ENCODE data around the gene ALDH1A2.
"Not testable (repeated sequence)": the region's sequence is repeated elsewhere in the genome, so short reads cannot be mapped to it uniquely, and the experiment has no call there.

ALDH1A2 gene

GRCh38 chr15:58038426-58039078 lies 27.0 kb downstream of the ALDH1A2 start:
- in situ Hi-C loops (cut with MboI; ENCODE audit: low sequenced_read_pairs, unreplicated experiment): no loop called here
- no peak for TF ChIP-seq CTCF (IDR thresholded peaks at IDR 0.05; ENCODE audit: borderline replicate concordance, control extremely low read depth, extremely low read depth, insufficient read depth, missing control alignments)
- DNase-seq (ENCODE audit: low spot score): no peak

DNA sequence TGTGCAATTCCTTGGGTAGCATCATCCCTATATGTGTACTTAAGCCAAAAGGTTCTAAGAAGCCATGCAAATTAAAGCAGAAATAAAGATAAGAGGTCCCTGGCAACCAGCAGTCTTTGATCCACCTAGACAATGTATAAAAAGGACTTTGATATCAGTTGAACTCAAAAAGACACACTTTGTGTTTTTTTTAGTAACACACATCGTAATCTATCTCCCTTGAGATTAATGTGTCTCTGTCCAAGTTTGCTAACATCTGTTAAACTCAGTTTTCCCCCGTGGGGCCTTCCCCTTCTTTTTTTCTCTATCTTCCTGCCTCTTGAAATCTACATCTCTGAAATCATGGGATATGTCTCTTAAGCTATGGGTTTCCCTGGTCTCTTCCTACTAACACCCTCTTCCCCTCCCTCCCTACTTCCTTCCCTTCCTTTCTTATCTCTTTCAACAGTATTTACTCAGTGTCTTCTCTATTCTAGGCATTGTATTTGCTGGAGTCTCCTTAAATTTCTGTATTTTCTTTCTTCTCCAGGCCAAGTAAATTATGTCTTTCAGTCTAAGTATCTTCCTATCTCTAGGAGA lies 27.7 kb downstream of the ALDH1A2 start:
- no peak for DNase-seq (ENCODE audit: low spot score)
- TF ChIP-seq CTCF (IDR thresholded peaks at IDR 0.05; ENCODE audit: borderline replicate concordance, control extremely low read depth, extremely low read depth, insufficient read depth, missing control alignments): no peak
- in situ Hi-C loops (cut with MboI; ENCODE audit: low sequenced_read_pairs, unreplicated experiment): no loop called here

GRCh38 chr15:58036579-58036978 lies 28.9 kb downstream of the ALDH1A2 start:
- no peak for DNase-seq (ENCODE audit: low spot score)
- in situ Hi-C loops (cut with MboI; ENCODE audit: low sequenced_read_pairs, unreplicated experiment): no loop called here
- no peak for TF ChIP-seq CTCF (IDR thresholded peaks at IDR 0.05; ENCODE audit: borderline replicate concordance, control extremely low read depth, extremely low read depth, insufficient read depth, missing control alignments)

- DNase-seq (ENCODE audit: low spot score); in situ Hi-C loops (cut with MboI; ENCODE audit: low sequenced_read_pairs, unreplicated experiment): not testable (repeated sequence)
These were observed 37.1 kb downstream of the ALDH1A2 start for GRCh38 chr15:58028392-58028791.

DNA sequence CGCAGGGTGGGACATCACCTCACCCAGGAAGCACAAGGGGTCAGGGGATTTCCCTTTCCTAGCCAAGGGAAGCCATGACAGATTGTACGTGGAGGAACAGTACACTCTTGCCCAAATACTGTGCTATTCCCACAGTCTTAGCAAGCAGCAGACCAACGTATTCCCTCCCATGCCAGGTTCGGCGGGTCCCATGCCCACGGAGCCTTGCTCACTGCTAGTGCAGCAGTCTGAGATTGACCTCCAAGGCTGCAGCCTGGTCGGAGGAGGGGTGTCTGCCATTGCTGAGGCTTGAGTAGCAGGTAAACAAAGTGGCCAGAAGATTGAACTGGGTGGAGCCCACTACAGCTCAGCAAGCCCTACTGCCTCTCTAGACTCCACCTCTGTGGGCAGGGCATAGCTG lies 39.0 kb downstream of the ALDH1A2 start:
- in situ Hi-C loops (cut with MboI; ENCODE audit: low sequenced_read_pairs, unreplicated experiment): no loop called here
- no peak for TF ChIP-seq CTCF (IDR thresholded peaks at IDR 0.05; ENCODE audit: borderline replicate concordance, control extremely low read depth, extremely low read depth, insufficient read depth, missing control alignments)
- DNase-seq (ENCODE audit: low spot score): no peak

- in situ Hi-C loops (cut with MboI; ENCODE audit: low sequenced_read_pairs, unreplicated experiment): no loop called here
- no peak for TF ChIP-seq CTCF (IDR thresholded peaks at IDR 0.05; ENCODE audit: borderline replicate concordance, control extremely low read depth, extremely low read depth, insufficient read depth, missing control alignments)
- DNase-seq (ENCODE audit: low spot score): no peak
These were observed 39.5 kb downstream of the ALDH1A2 start for GRCh38 chr15:58026051-58026450.

DNA sequence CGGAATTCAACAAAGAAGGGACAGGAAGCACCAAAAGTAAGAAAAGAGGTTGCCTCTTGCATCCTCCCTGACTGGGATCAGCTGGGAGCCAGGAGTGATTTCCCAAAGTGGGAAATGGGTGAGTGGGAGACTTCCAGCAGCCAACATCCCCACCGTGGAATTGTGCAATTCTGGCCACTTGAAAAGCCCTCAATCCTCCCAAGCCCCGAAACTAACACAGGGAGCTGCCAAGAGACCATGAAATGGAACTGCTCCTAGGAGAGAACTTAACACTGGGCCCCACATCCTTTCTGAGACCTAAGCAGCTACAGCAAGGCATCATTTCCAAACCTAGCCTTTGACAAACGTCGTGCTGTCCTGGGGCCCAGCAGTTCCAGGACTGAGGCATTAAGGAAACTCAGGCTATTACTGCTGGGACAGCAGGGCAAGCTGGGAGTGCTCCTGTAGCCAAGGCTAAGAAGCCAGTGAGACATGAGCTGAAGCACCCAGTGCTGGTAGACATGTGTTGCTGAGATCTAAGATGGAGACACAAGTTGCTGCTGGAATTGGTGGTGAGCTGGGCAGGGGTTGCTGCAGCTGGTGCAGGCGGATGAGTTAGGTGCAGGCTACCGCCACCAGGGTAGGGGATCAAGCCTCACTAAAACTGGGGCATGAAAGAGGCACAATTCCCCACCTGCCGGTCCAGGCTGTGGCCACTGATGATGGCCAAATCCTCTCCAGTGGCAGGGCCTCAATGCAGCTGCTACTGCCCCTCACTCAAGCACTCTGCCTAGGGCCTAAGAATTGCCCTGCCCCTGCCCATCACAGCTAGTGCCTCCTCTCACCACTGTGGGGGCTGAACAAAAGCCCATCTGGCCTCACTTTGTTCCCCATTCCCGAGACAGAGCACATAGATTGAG lies 43.9 kb downstream of the ALDH1A2 start:
- in situ Hi-C loops (cut with MboI; ENCODE audit: low sequenced_read_pairs, unreplicated experiment): no loop called here
- DNase-seq (ENCODE audit: low spot score): no peak
- no peak for TF ChIP-seq CTCF (IDR thresholded peaks at IDR 0.05; ENCODE audit: borderline replicate concordance, control extremely low read depth, extremely low read depth, insufficient read depth, missing control alignments)

All from GM13976 (cell line).